Progenitor cell of endocrine pancreas (in vitro differentiated cells): Measurements from ENCODE around the gene FHL1. TPM values are rescaled to one million over a fixed set of nuclear protein-coding genes. Genes with fewer than 3 reads are reported as not detected.

Experiments used
- DNase-seq: peaks from one replicate; pipeline ENCODE4 v3.0.0; 2021; ENCODE audit warnings: low spot score; ENCODE audit not compliant: unreplicated experiment
- H3K27ac Mint-ChIP-seq: 2 replicates; pipeline ENCODE4 v1.8.0; 2021; ENCODE audit warnings: mild to moderate bottlenecking, moderate library complexity, mixed read lengths
- H3K27me3 Mint-ChIP-seq: 2 replicates; pipeline ENCODE4 v1.8.0; 2021; ENCODE audit warnings: mixed read lengths
- H3K36me3 Mint-ChIP-seq: 2 replicates; pipeline ENCODE4 v1.8.0; 2022; ENCODE audit warnings: mixed read lengths; ENCODE audit not compliant: insufficient read depth
- H3K4me1 Mint-ChIP-seq: 2 replicates; pipeline ENCODE4 v1.8.0; 2021; ENCODE audit warnings: low read depth, mixed read lengths
- H3K4me3 Mint-ChIP-seq: 2 replicates; pipeline ENCODE4 v1.8.0; 2021; ENCODE audit warnings: low read depth, mild to moderate bottlenecking, moderate library complexity, mixed read lengths
- H3K9me3 Mint-ChIP-seq: 2 replicates; pipeline ENCODE4 v1.8.0; 2021; ENCODE audit warnings: low read depth, mixed read lengths
- CTCF ChIP-seq: fragments of 200-600 bp; sonication (generic); IDR thresholded peaks from one replicate; pipeline ENCODE4 v1.5.0; 2021; ENCODE audit warnings: antibody characterized with exemption, mild to moderate bottlenecking; ENCODE audit not compliant: unreplicated experiment
- total RNA-seq: library from RNA; stranded (reverse); gene quantifications from 2 replicates; pipeline ENCODE4 v1.2.1, GENCODE V29; 2021

The FHL1 gene
- total RNA-seq, 1 donor from 2014 or later, result 3.0 TPM

DNA sequence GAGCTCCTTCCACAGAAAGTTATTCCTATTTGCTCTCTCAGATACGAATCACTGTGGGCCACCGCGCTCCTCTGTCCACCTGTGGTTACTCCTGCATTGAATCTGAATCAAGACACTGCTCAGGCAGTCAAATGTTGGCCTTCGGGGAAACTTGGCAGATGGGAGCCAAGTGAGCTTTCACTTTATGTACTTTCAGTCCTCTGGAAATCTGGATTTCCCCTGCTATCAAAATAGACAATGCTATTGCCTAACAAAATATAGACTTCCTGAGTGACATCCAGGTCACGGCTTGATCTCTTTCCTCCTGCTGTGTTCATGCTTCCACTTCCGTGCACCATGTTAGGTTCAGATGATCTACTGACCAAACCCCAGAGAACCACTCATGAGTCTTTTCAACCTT lies 43.8 kb downstream of the FHL1 start:
- H3K4me1 Mint-ChIP-seq, result no peaks in the 10 kb centered on the region

GRCh38 chrX:136192135-136192534 lies 44.8 kb downstream of the FHL1 start:
- TF ChIP-seq CTCF, result no peak
- no peak overlapping the region for H3K4me3 Mint-ChIP-seq
- no peaks in the 10 kb centered on the region for H3K36me3 Mint-ChIP-seq
- H3K27ac Mint-ChIP-seq, result no peak overlapping the region
- peaks cover 33% of the 10 kb centered on the region for H3K9me3 Mint-ChIP-seq
- no peaks in the 10 kb centered on the region for H3K4me1 Mint-ChIP-seq
- no peaks in the 10 kb centered on the region for H3K27me3 Mint-ChIP-seq
- DNase-seq, result no peak

More for the DNA sequence above, 43.8 kb downstream of the FHL1 start:
- no peak for DNase-seq
- no peak overlapping the region for H3K4me3 Mint-ChIP-seq
- no peaks in the 10 kb centered on the region for H3K27me3 Mint-ChIP-seq
- H3K36me3 Mint-ChIP-seq, result no peaks in the 10 kb centered on the region
- no peak for TF ChIP-seq CTCF
- H3K27ac Mint-ChIP-seq, result no peak overlapping the region
- peaks cover 34% of the 10 kb centered on the region for H3K9me3 Mint-ChIP-seq

GRCh38 chrX:136192839-136193414 lies 45.6 kb downstream of the FHL1 start:
- Mint-ChIP-seq H3K36me3 (no peaks in the 10 kb centered on the region), H3K27ac (no peak overlapping the region), H3K4me1 (no peaks in the 10 kb centered on the region), H3K9me3 (peaks cover 29% of the 10 kb centered on the region), H3K4me3 (no peak overlapping the region), H3K27me3 (no peaks in the 10 kb centered on the region)
- TF ChIP-seq CTCF, result no peak
- no peak for DNase-seq

DNA sequence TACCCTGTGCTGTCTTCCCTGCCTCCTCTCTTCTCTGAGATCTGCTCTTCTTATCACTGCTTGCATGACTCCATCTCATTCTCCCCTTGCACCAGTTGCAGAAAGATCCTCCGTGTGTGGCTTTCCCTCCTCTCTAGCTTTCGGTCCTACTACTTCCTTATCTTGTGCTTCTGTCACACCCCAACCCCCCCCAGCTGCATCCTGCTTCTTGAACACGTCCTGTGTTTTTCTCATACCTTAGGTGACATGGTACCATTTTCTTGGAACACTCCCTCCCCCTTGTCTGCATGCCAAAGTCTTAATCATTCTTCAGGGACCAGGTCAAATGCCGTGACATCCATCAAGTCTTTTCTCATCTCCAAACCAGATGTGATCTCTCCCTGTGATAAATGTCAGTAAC lies 46.4 kb downstream of the FHL1 start:
- H3K36me3 Mint-ChIP-seq, result no peaks in the 10 kb centered on the region
- TF ChIP-seq CTCF, result no peak

GRCh38 chrX:136194536-136194935 lies 47.2 kb downstream of the FHL1 start:
- no peak overlapping the region for H3K27ac Mint-ChIP-seq
- H3K4me3 Mint-ChIP-seq, result no peak overlapping the region
- no peak for TF ChIP-seq CTCF

More for the DNA sequence above, 46.4 kb downstream of the FHL1 start:
- H3K9me3 Mint-ChIP-seq, result peaks cover 31% of the 10 kb centered on the region
- H3K27me3 Mint-ChIP-seq, result no peaks in the 10 kb centered on the region
- no peak overlapping the region for H3K27ac Mint-ChIP-seq
- no peak for DNase-seq
- no peaks in the 10 kb centered on the region for H3K4me1 Mint-ChIP-seq
- no peak overlapping the region for H3K4me3 Mint-ChIP-seq

More at GRCh38 chrX:136194536-136194935, 47.2 kb downstream of the FHL1 start:
- H3K9me3 Mint-ChIP-seq, result peaks cover 32% of the 10 kb centered on the region
- H3K36me3 Mint-ChIP-seq, result no peaks in the 10 kb centered on the region
- no peaks in the 10 kb centered on the region for H3K4me1 Mint-ChIP-seq
- no peak for DNase-seq
- no peaks in the 10 kb centered on the region for H3K27me3 Mint-ChIP-seq
